Activated gamma-delta T cell treated with Interleukin-2 at 50 U/mL for 16 hours (primary cell): ENCODE measurements around the gene CFAP298.

Experiments used
- DNase-seq: peaks from one replicate; pipeline ENCODE4 v3.0.0-alpha.2; 2020

The CFAP298 gene

GRCh38 chr21:32597205-32597604 is 15.0 kb downstream of the CFAP298 start:
- no peak for DNase-seq

- DNase-seq: no peak
Measured at GRCh38 chr21:32595431-32595830, 16.7 kb downstream of the CFAP298 start.

- no peak for DNase-seq
Measured at GRCh38 chr21:32593690-32594089, 18.5 kb downstream of the CFAP298 start.

GRCh38 chr21:32592929-32593502 is 19.2 kb downstream of the CFAP298 start:
- DNase-seq: no peak

GRCh38 chr21:32590130-32590529 is 22.0 kb downstream of the CFAP298 start:
- no peak for DNase-seq

GRCh38 chr21:32587651-32588050 is 24.5 kb downstream of the CFAP298 start:
- DNase-seq: no peak

GRCh38 chr21:32587120-32587519 is 25.1 kb downstream of the CFAP298 start:
- no peak for DNase-seq

- no peak for DNase-seq
Measured at GRCh38 chr21:32585970-32586369, 26.2 kb downstream of the CFAP298 start.

GRCh38 chr21:32585042-32585710 is 27.0 kb downstream of the CFAP298 start, which contains the start of gene TCP10L:
Gene TCP10L (minus strand): TSS chr21:32585523. CDS start chr21:32584304, 1,219 bp downstream.
- DNase-seq: no peak

- no peak for DNase-seq
Measured at GRCh38 chr21:32584472-32584871, 27.7 kb downstream of the CFAP298 start.

- DNase-seq: no peak
Measured at GRCh38 chr21:32581732-32582131, 30.4 kb downstream of the CFAP298 start.

GRCh38 chr21:32580949-32581348 is 31.2 kb downstream of the CFAP298 start:
- DNase-seq: no peak

GRCh38 chr21:32578107-32578691 is 34.0 kb downstream of the CFAP298 start:
- DNase-seq: no peak

GRCh38 chr21:32576011-32576410 is 36.2 kb downstream of the CFAP298 start:
- DNase-seq: no peak

- DNase-seq: no peak
Measured at GRCh38 chr21:32574946-32575925, 36.9 kb downstream of the CFAP298 start.

- DNase-seq: no peak
Measured at GRCh38 chr21:32572574-32573420, 39.4 kb downstream of the CFAP298 start.

GRCh38 chr21:32570456-32570855 is 41.7 kb downstream of the CFAP298 start:
- no peak for DNase-seq

- DNase-seq: peak; percentile 86
Measured at GRCh38 chr21:32569261-32570230, 42.6 kb downstream of the CFAP298 start.

- no peak for DNase-seq
Measured at GRCh38 chr21:32567626-32568025, 44.6 kb downstream of the CFAP298 start.

GRCh38 chr21:32566741-32567389 is 45.3 kb downstream of the CFAP298 start:
- no peak for DNase-seq
